OCI-LY3 (cell line): ENCODE results near the gene TRANK1.
A peak's percentile ranks its signal among the peaks of the same experiment; 100 is the strongest.

Source experiments
- CTCF ChIP-seq: fragments of 200-600, 300-600 bp; sonication (generic); IDR thresholded peaks from 2 replicates; pipeline ENCODE4 v1.5.1; 2014; ENCODE audit warnings: antibody characterized with exemption, low read length, low read depth
- EZH2phosphoT487 ChIP-seq: fragments of 200-600 bp; shearing (Covaris generic); IDR thresholded peaks from 2 replicates; pipeline ENCODE4 v1.6.1; 2018; ENCODE audit warnings: antibody characterized with exemption, mixed run types, low read depth

- TF ChIP-seq CTCF, result peak; percentile 80
- TF ChIP-seq EZH2phosphoT487, result no peak
Observed at GRCh38 chr3:36843065-36844051, 101.5 kb downstream of the TRANK1 start.
